ENCODE measurements around the gene FOXD4L1.
A peak's percentile ranks its signal among the peaks of the same experiment; 100 is the strongest.
"Not testable (repeated sequence)": the region's sequence is repeated elsewhere in the genome, so short reads cannot be mapped to it uniquely, and the experiment has no call there.

The FOXD4L1 gene

DNA sequence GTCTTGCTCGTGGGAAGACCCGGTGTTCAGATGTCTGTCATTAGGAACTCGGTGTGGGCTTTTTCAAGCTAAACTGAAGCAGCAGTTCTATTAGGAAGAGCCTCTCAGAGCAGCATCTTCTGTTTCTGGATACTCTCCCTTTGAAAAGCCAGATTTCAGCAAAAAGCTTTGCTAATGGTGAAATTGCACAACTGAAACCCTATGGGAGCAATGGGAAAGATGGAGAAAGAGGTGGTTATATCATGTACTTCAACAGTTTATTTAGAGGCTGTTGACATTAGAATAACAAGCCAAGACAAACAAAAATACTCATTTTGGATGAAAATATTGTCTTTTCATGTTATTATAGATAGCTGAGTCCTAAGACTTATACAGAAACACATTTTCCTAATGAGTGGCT is 30.4 kb downstream of the FOXD4L1 start:
- not testable (repeated sequence) for H3K9me3 ChIP-seq (ENCODE audit: control insufficient read depth, low read length); H2BK12ac ChIP-seq (ENCODE audit: low read length in 2 of 2); H3K9ac ChIP-seq (ENCODE audit: low read length); H2BK120ac ChIP-seq (ENCODE audit: low read depth, low read length); H3K36me3 ChIP-seq (ENCODE audit: control insufficient read depth in 1 of 2, insufficient read depth in 2 of 2, low read depth in 1 of 2, low read length in 2 of 2); H2BK5ac ChIP-seq (ENCODE audit: low read depth, low read length, poor library complexity, severe bottlenecking); H2BK15ac ChIP-seq (ENCODE audit: low read depth, poor library complexity, severe bottlenecking); H3K27me3 ChIP-seq (ENCODE audit: control insufficient read depth in 1 of 2, insufficient read depth in 1 of 2, low read length in 2 of 2); H3K18ac ChIP-seq (ENCODE audit: low read depth in 1 of 2, low read length in 2 of 2); H3K4ac ChIP-seq (ENCODE audit: low read depth in 1 of 2, low read length in 2 of 2); H2AFZ ChIP-seq (ENCODE audit: low read depth, low read length); H3K79me1 ChIP-seq (replicated peaks; ENCODE audit: low read length, poor library complexity, severe bottlenecking); H3K23ac ChIP-seq (ENCODE audit: low read length in 2 of 2); H3K4me1 ChIP-seq (ENCODE audit: control insufficient read depth, insufficient read depth, low read depth, low read length); H3K4me2 ChIP-seq (ENCODE audit: low read length, poor library complexity, severe bottlenecking); H4K91ac ChIP-seq (ENCODE audit: low read length); H2AK5ac ChIP-seq (ENCODE audit: low read length, severe bottlenecking); H3K14ac ChIP-seq (ENCODE audit: low read length in 2 of 2); DNase-seq; H4K8ac ChIP-seq (ENCODE audit: low read length); H3K27ac ChIP-seq (ENCODE audit: low read length, poor library complexity, severe bottlenecking); H3K4me3 ChIP-seq (ENCODE audit: insufficient read depth in 1 of 2, low read depth in 1 of 2, low read length in 2 of 2)
- no CpG with 5 or more reads among the region's 3 CpGs for WGBS

DNA sequence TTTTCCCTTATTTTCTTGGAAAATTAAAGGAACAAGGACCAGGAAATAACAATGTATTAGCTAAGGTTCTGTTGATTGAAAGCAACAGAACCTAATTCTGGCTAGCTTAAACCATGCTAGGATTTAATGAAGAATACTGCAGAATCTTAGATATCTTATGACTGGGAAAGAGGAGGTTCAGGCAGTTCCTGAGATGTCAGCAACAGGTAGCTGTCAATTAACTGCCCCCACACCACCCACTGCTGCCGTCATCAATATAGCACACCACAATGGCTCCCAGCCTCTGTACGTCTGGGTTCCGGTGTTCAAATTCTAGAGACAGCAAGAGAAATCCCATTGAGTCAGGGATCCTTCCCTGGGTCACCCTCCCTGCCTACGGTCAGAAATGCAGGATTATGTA is 34.5 kb downstream of the FOXD4L1 start:
- H2AFZ ChIP-seq (ENCODE audit: low read depth, low read length); H3K4me1 ChIP-seq (ENCODE audit: control insufficient read depth, insufficient read depth, low read depth, low read length); DNase-seq; H3K9me3 ChIP-seq (ENCODE audit: control insufficient read depth, low read length); H4K8ac ChIP-seq (ENCODE audit: low read length); H3K79me1 ChIP-seq (replicated peaks; ENCODE audit: low read length, poor library complexity, severe bottlenecking); H3K4me2 ChIP-seq (ENCODE audit: low read length, poor library complexity, severe bottlenecking); H3K4ac ChIP-seq (ENCODE audit: low read depth in 1 of 2, low read length in 2 of 2); H2BK15ac ChIP-seq (ENCODE audit: low read depth, poor library complexity, severe bottlenecking); H3K36me3 ChIP-seq (ENCODE audit: control insufficient read depth in 1 of 2, insufficient read depth in 2 of 2, low read depth in 1 of 2, low read length in 2 of 2); H2BK5ac ChIP-seq (ENCODE audit: low read depth, low read length, poor library complexity, severe bottlenecking); H2AK5ac ChIP-seq (ENCODE audit: low read length, severe bottlenecking); H2BK12ac ChIP-seq (ENCODE audit: low read length in 2 of 2); H3K23ac ChIP-seq (ENCODE audit: low read length in 2 of 2); H3K18ac ChIP-seq (ENCODE audit: low read depth in 1 of 2, low read length in 2 of 2); H3K4me3 ChIP-seq (ENCODE audit: insufficient read depth in 1 of 2, low read depth in 1 of 2, low read length in 2 of 2); H3K9ac ChIP-seq (ENCODE audit: low read length); H3K27me3 ChIP-seq (ENCODE audit: control insufficient read depth in 1 of 2, insufficient read depth in 1 of 2, low read length in 2 of 2); H3K27ac ChIP-seq (ENCODE audit: low read length, poor library complexity, severe bottlenecking); H3K14ac ChIP-seq (ENCODE audit: low read length in 2 of 2); H2BK120ac ChIP-seq (ENCODE audit: low read depth, low read length); H4K91ac ChIP-seq (ENCODE audit: low read length): not testable (repeated sequence)
- WGBS = no CpG with 5 or more reads among the region's 4 CpGs

GRCh38 chr2:113536573-113536972 is 38.1 kb downstream of the FOXD4L1 start:
- not testable (repeated sequence) for H3K4me2 ChIP-seq (ENCODE audit: low read length, poor library complexity, severe bottlenecking); H3K27ac ChIP-seq (ENCODE audit: low read length, poor library complexity, severe bottlenecking); H3K18ac ChIP-seq (ENCODE audit: low read depth in 1 of 2, low read length in 2 of 2); H3K79me1 ChIP-seq (replicated peaks; ENCODE audit: low read length, poor library complexity, severe bottlenecking); H2BK5ac ChIP-seq (ENCODE audit: low read depth, low read length, poor library complexity, severe bottlenecking); H3K36me3 ChIP-seq (ENCODE audit: control insufficient read depth in 1 of 2, insufficient read depth in 2 of 2, low read depth in 1 of 2, low read length in 2 of 2); H2AK5ac ChIP-seq (ENCODE audit: low read length, severe bottlenecking); H4K8ac ChIP-seq (ENCODE audit: low read length); H3K4ac ChIP-seq (ENCODE audit: low read depth in 1 of 2, low read length in 2 of 2); H3K4me3 ChIP-seq (ENCODE audit: insufficient read depth in 1 of 2, low read depth in 1 of 2, low read length in 2 of 2); H3K9me3 ChIP-seq (ENCODE audit: control insufficient read depth, low read length); H3K9ac ChIP-seq (ENCODE audit: low read length); H4K91ac ChIP-seq (ENCODE audit: low read length); H3K27me3 ChIP-seq (ENCODE audit: control insufficient read depth in 1 of 2, insufficient read depth in 1 of 2, low read length in 2 of 2); DNase-seq; H2AFZ ChIP-seq (ENCODE audit: low read depth, low read length); H2BK120ac ChIP-seq (ENCODE audit: low read depth, low read length); H3K23ac ChIP-seq (ENCODE audit: low read length in 2 of 2); H3K14ac ChIP-seq (ENCODE audit: low read length in 2 of 2); H2BK15ac ChIP-seq (ENCODE audit: low read depth, poor library complexity, severe bottlenecking); H3K4me1 ChIP-seq (ENCODE audit: control insufficient read depth, insufficient read depth, low read depth, low read length); H2BK12ac ChIP-seq (ENCODE audit: low read length in 2 of 2)
- WGBS = 46% methylated on average over 4 of the region's 6 CpGs

GRCh38 chr2:113540834-113541203 is 42.4 kb downstream of the FOXD4L1 start:
- not testable (repeated sequence) for H2BK12ac ChIP-seq (ENCODE audit: low read length in 2 of 2); H3K4me1 ChIP-seq (ENCODE audit: control insufficient read depth, insufficient read depth, low read depth, low read length); H3K27me3 ChIP-seq (ENCODE audit: control insufficient read depth in 1 of 2, insufficient read depth in 1 of 2, low read length in 2 of 2); H3K4ac ChIP-seq (ENCODE audit: low read depth in 1 of 2, low read length in 2 of 2); H3K79me1 ChIP-seq (replicated peaks; ENCODE audit: low read length, poor library complexity, severe bottlenecking); H3K4me3 ChIP-seq (ENCODE audit: insufficient read depth in 1 of 2, low read depth in 1 of 2, low read length in 2 of 2); DNase-seq; H2BK120ac ChIP-seq (ENCODE audit: low read depth, low read length); H3K9me3 ChIP-seq (ENCODE audit: control insufficient read depth, low read length); H2BK5ac ChIP-seq (ENCODE audit: low read depth, low read length, poor library complexity, severe bottlenecking); H3K23ac ChIP-seq (ENCODE audit: low read length in 2 of 2); H3K27ac ChIP-seq (ENCODE audit: low read length, poor library complexity, severe bottlenecking); H3K14ac ChIP-seq (ENCODE audit: low read length in 2 of 2); H4K8ac ChIP-seq (ENCODE audit: low read length); H2BK15ac ChIP-seq (ENCODE audit: low read depth, poor library complexity, severe bottlenecking); H3K4me2 ChIP-seq (ENCODE audit: low read length, poor library complexity, severe bottlenecking); H2AFZ ChIP-seq (ENCODE audit: low read depth, low read length); H4K91ac ChIP-seq (ENCODE audit: low read length); H3K18ac ChIP-seq (ENCODE audit: low read depth in 1 of 2, low read length in 2 of 2); H2AK5ac ChIP-seq (ENCODE audit: low read length, severe bottlenecking); H3K36me3 ChIP-seq (ENCODE audit: control insufficient read depth in 1 of 2, insufficient read depth in 2 of 2, low read depth in 1 of 2, low read length in 2 of 2)
- WGBS = no CpG with 5 or more reads among the region's 5 CpGs
- H3K9ac ChIP-seq (ENCODE audit: low read length) = peak overlapping the region; percentile 79
